ENCODE measurements around the gene LDLRAD4. TPM values are rescaled to one million over a fixed set of nuclear protein-coding genes. Genes with fewer than 3 reads are reported as not detected.

LDLRAD4 gene
- total RNA-seq, 1 donor from 2014 or later = 20.4 TPM

GRCh38 chr18:13178197-13178596, 40.4 kb upstream of the LDLRAD4 start:
- H3K36me3 Mint-ChIP-seq (ENCODE audit: unreplicated experiment) = no peaks in the 10 kb centered on the region
- no peak for TF ChIP-seq CTCF (IDR thresholded peaks at IDR 0.05)
- H3K9me3 Mint-ChIP-seq (ENCODE audit: unreplicated experiment) = no peaks in the 10 kb centered on the region
- DNase-seq (ENCODE audit: extremely low spot score, unreplicated experiment) = no peak
- no peak overlapping the region for H3K4me3 Mint-ChIP-seq (ENCODE audit: unreplicated experiment)
- H3K27ac Mint-ChIP-seq (ENCODE audit: unreplicated experiment) = no peak overlapping the region
- H3K27me3 Mint-ChIP-seq (ENCODE audit: unreplicated experiment) = peaks cover 13% of the 10 kb centered on the region
- peaks cover 3% of the 10 kb centered on the region for H3K4me1 Mint-ChIP-seq (ENCODE audit: unreplicated experiment)

- H3K36me3 Mint-ChIP-seq (ENCODE audit: unreplicated experiment) = no peaks in the 10 kb centered on the region
- no peak for DNase-seq (ENCODE audit: extremely low spot score, unreplicated experiment)
- TF ChIP-seq CTCF (IDR thresholded peaks at IDR 0.05) = no peak
- H3K9me3 Mint-ChIP-seq (ENCODE audit: unreplicated experiment) = no peaks in the 10 kb centered on the region
- peaks cover 13% of the 10 kb centered on the region for H3K27me3 Mint-ChIP-seq (ENCODE audit: unreplicated experiment)
- peaks cover 3% of the 10 kb centered on the region for H3K4me1 Mint-ChIP-seq (ENCODE audit: unreplicated experiment)
- H3K27ac Mint-ChIP-seq (ENCODE audit: unreplicated experiment) = no peak overlapping the region
- H3K4me3 Mint-ChIP-seq (ENCODE audit: unreplicated experiment) = no peak overlapping the region
These were observed 39.6 kb upstream of the LDLRAD4 start for GRCh38 chr18:13178976-13179375.

- peaks cover 13% of the 10 kb centered on the region for H3K27me3 Mint-ChIP-seq (ENCODE audit: unreplicated experiment)
- H3K4me1 Mint-ChIP-seq (ENCODE audit: unreplicated experiment) = peaks cover 3% of the 10 kb centered on the region
These were observed 38.9 kb upstream of the LDLRAD4 start for GRCh38 chr18:13179566-13180113.

GRCh38 chr18:13180614-13181375, 37.8 kb upstream of the LDLRAD4 start:
- Mint-ChIP-seq H3K27me3 (ENCODE audit: unreplicated experiment) (peaks cover 13% of the 10 kb centered on the region), H3K4me1 (ENCODE audit: unreplicated experiment) (no peaks in the 10 kb centered on the region), H3K36me3 (ENCODE audit: unreplicated experiment) (no peaks in the 10 kb centered on the region), H3K4me3 (ENCODE audit: unreplicated experiment) (no peak overlapping the region), H3K9me3 (ENCODE audit: unreplicated experiment) (no peaks in the 10 kb centered on the region), H3K27ac (ENCODE audit: unreplicated experiment) (no peak overlapping the region)
- TF ChIP-seq CTCF (IDR thresholded peaks at IDR 0.05) = no peak
- no peak for DNase-seq (ENCODE audit: extremely low spot score, unreplicated experiment)

More at GRCh38 chr18:13179566-13180113, 38.9 kb upstream of the LDLRAD4 start:
- Mint-ChIP-seq H3K9me3 (ENCODE audit: unreplicated experiment) (no peaks in the 10 kb centered on the region), H3K36me3 (ENCODE audit: unreplicated experiment) (no peaks in the 10 kb centered on the region), H3K27ac (ENCODE audit: unreplicated experiment) (no peak overlapping the region), H3K4me3 (ENCODE audit: unreplicated experiment) (no peak overlapping the region)
- no peak for TF ChIP-seq CTCF (IDR thresholded peaks at IDR 0.05)
- DNase-seq (ENCODE audit: extremely low spot score, unreplicated experiment) = no peak

GRCh38 chr18:13181765-13182164, 36.8 kb upstream of the LDLRAD4 start:
- Mint-ChIP-seq H3K4me3 (ENCODE audit: unreplicated experiment) (no peak overlapping the region), H3K9me3 (ENCODE audit: unreplicated experiment) (no peaks in the 10 kb centered on the region), H3K36me3 (ENCODE audit: unreplicated experiment) (no peaks in the 10 kb centered on the region), H3K4me1 (ENCODE audit: unreplicated experiment) (no peaks in the 10 kb centered on the region), H3K27ac (ENCODE audit: unreplicated experiment) (no peak overlapping the region), H3K27me3 (ENCODE audit: unreplicated experiment) (peaks cover 13% of the 10 kb centered on the region)
- no peak for DNase-seq (ENCODE audit: extremely low spot score, unreplicated experiment)
- no peak for TF ChIP-seq CTCF (IDR thresholded peaks at IDR 0.05)
